Neuronal stem cell (in vitro differentiated cells): ENCODE results near the gene BEAN1. TPM values are rescaled to one million over a fixed set of nuclear protein-coding genes. Genes with fewer than 3 reads are reported as not detected.

ENCODE experiments used
- DNase-seq: peaks from one replicate; pipeline ENCODE4 v3.0.0-alpha.2; 2013; ENCODE audit warnings: low spot score
- H2AFZ ChIP-seq: one replicate; pipeline ENCODE4 v1.6.1; 2013; ENCODE audit warnings: mild to moderate bottlenecking, low read length, inconsistent platforms
- H2AK5ac ChIP-seq: 2 replicates; pipeline ENCODE4 v1.6.1; 2013; ENCODE audit warnings: low read depth, mild to moderate bottlenecking, inconsistent platforms, low read length, moderate library complexity, mixed read lengths
- H2BK120ac ChIP-seq: 2 replicates; pipeline ENCODE4 v1.6.1; 2013; ENCODE audit warnings: low read depth, mild to moderate bottlenecking, inconsistent platforms, low read length, moderate library complexity, mixed read lengths
- H2BK12ac ChIP-seq: one replicate; pipeline ENCODE4 v1.6.1; 2013; ENCODE audit warnings: low read length, inconsistent platforms
- H2BK15ac ChIP-seq: 2 replicates; pipeline ENCODE4 v1.6.1; 2013; ENCODE audit warnings: mild to moderate bottlenecking, low read length, inconsistent platforms, mixed read lengths
- H2BK5ac ChIP-seq: one replicate; pipeline ENCODE4 v1.6.1; 2013; ENCODE audit warnings: inconsistent platforms, mild to moderate bottlenecking, low read length, moderate library complexity
- H3K14ac ChIP-seq: one replicate; pipeline ENCODE4 v1.6.1; 2013; ENCODE audit warnings: low read length, inconsistent platforms
- H3K18ac ChIP-seq: 2 replicates; pipeline ENCODE4 v1.6.1; 2013; ENCODE audit warnings: low read length, inconsistent platforms
- H3K23ac ChIP-seq: 2 replicates; pipeline ENCODE4 v1.6.1; 2013; ENCODE audit warnings: low read depth, mild to moderate bottlenecking, mixed read lengths, low read length, inconsistent platforms; ENCODE audit not compliant: poor library complexity
- H3K27ac ChIP-seq: replicated peaks from 3 replicates; pipeline ENCODE4 v1.5.1; 2013; ENCODE audit warnings: low read length, inconsistent platforms
- H3K27me3 ChIP-seq, 3 experiments: 2 replicates each; pipeline ENCODE4 v1.6.1; 2013; ENCODE audit warnings: low read length in 3 of 3, mild to moderate bottlenecking in 2 of 3, inconsistent platforms in 1 of 3, low read depth in 1 of 3, mixed read lengths in 1 of 3, moderate library complexity in 1 of 3; ENCODE audit not compliant: control insufficient read depth in 3 of 3, insufficient read depth in 3 of 3
- H3K36me3 ChIP-seq, 2 donors: replicated peaks in 1 of 2; 2 replicates each; pipeline ENCODE4 v1.6.1; 2013; ENCODE audit warnings: low read length in 2 of 2; ENCODE audit not compliant: control insufficient read depth in 2 of 2, insufficient read depth in 2 of 2
- H3K4ac ChIP-seq: 2 replicates; pipeline ENCODE4 v1.6.1; 2013; ENCODE audit warnings: inconsistent platforms, mild to moderate bottlenecking, low read length, moderate library complexity
- H3K4me1 ChIP-seq, 2 donors: 1 replicate in 1 of 2; 2 replicates in 1 of 2; pipeline ENCODE4 v1.6.1; 2013; ENCODE audit warnings: low read length in 2 of 2, low read depth in 1 of 2; ENCODE audit not compliant: control insufficient read depth in 2 of 2, insufficient read depth in 1 of 2
- H3K4me2 ChIP-seq: one replicate; pipeline ENCODE4 v1.6.1; 2013; ENCODE audit warnings: mild to moderate bottlenecking, low read length, inconsistent platforms; ENCODE audit not compliant: insufficient read depth, poor library complexity, severe bottlenecking
- H3K4me3 ChIP-seq, 2 donors: 2 replicates each; pipeline ENCODE4 v1.5.1; 2013; ENCODE audit warnings: low read length in 2 of 2, mild to moderate bottlenecking in 2 of 2, inconsistent platforms in 1 of 2, moderate library complexity in 1 of 2
- H3K79me1 ChIP-seq: one replicate; pipeline ENCODE4 v1.6.1; 2013; ENCODE audit warnings: low read depth, mild to moderate bottlenecking, inconsistent platforms, low read length, moderate library complexity
- H3K9ac ChIP-seq: one replicate; pipeline ENCODE4 v1.6.1; 2013; ENCODE audit warnings: mild to moderate bottlenecking, low read depth, low read length, inconsistent platforms; ENCODE audit not compliant: poor library complexity
- H3K9me3 ChIP-seq, 2 donors: replicated peaks in 1 of 2; 2 replicates each; pipeline versions ENCODE3 to v1.6.1; 2013; ENCODE audit warnings: low read length in 2 of 2, mild to moderate bottlenecking in 2 of 2, inconsistent platforms in 1 of 2, low read depth in 1 of 2, mixed read lengths in 1 of 2, moderate library complexity in 1 of 2; ENCODE audit not compliant: control insufficient read depth in 2 of 2, insufficient read depth in 1 of 2
- H4K8ac ChIP-seq: one replicate; pipeline ENCODE4 v1.6.1; 2013; ENCODE audit warnings: low read depth, mild to moderate bottlenecking, inconsistent platforms, low read length, moderate library complexity
- H4K91ac ChIP-seq: one replicate; pipeline ENCODE4 v1.6.1; 2013; ENCODE audit warnings: low read length, low read depth, mild to moderate bottlenecking, inconsistent platforms; ENCODE audit not compliant: poor library complexity
- WGBS, 2 donors: extraction: QIAGEN DNeasy Blood & Tissue Kit; methylation state at CpG; one replicate each; pipeline ENCODE4 v1.1.7; 2013; ENCODE audit warnings: missing lambda C conversion rate in 2 of 2, mixed read lengths in 1 of 2; ENCODE audit not compliant: insufficient read length in 2 of 2, insufficient replicate concordance in 1 of 2; ENCODE audit errors: extremely low coverage in 2 of 2; 5-methylcytosine and 5-hydroxymethylcytosine counted together
- polyA plus RNA-seq, 2 experiments: library from polyadenylated mRNA; stranded (reverse); fragments of 200-250 nt; gene quantifications; one replicate each; pipeline ENCODE4 v1.2.3, GENCODE V29; 2013

Gene BEAN1
- polyA plus RNA-seq (2013, experiment 1 of 2) = 1.4 TPM
- 1.6 TPM for polyA plus RNA-seq (2013, experiment 2 of 2)

- no peak within 1 kb of the TSS for H2BK120ac ChIP-seq
- peak within 1 kb of the TSS; percentile 90 for H3K9ac ChIP-seq
- H3K27me3 ChIP-seq = peaks cover 15 to 70% (median 50%) of the 10 kb centered on the region in 3 experiments
- no CpG with 5 or more reads among the region's 118 CpGs for WGBS, 2 donors
- peak within 1 kb of the TSS; percentile 86 for H3K18ac ChIP-seq
- peak within 1 kb of the TSS; percentile 46 to 80 for H3K4me3 ChIP-seq
- peak within 1 kb of the TSS; percentile 59 for H2BK15ac ChIP-seq
- no peak within 1 kb of the TSS for H4K8ac ChIP-seq
- peaks cover 2 to 7% of the 10 kb centered on the region in 2 donors for H3K9me3 ChIP-seq
- H3K14ac ChIP-seq = peak within 1 kb of the TSS; percentile 59
- peak within 1 kb of the TSS; percentile 40 for H2AK5ac ChIP-seq
- peak within 1 kb of the TSS; percentile 85 for H2AFZ ChIP-seq
- no peak within 1 kb of the TSS for H3K4ac ChIP-seq
- no peak within 1 kb of the TSS for H2BK5ac ChIP-seq
- H3K4me2 ChIP-seq = peak within 1 kb of the TSS; percentile 75
- no peak for DNase-seq
- peak within 1 kb of the TSS; percentile 8 for H2BK12ac ChIP-seq
- H4K91ac ChIP-seq = no peak within 1 kb of the TSS
- H3K4me1 ChIP-seq = peaks cover 11 to 13% of the 10 kb centered on the region in 2 donors
- no peaks in the 10 kb centered on the region for H3K36me3 ChIP-seq
- H3K79me1 ChIP-seq = no peaks in the 10 kb centered on the region
- H3K23ac ChIP-seq = peak within 1 kb of the TSS; percentile 37
- no peak within 1 kb of the TSS for H3K27ac ChIP-seq
Measured at GRCh38 chr16:66427036-66427860, at the start of gene BEAN1. Gene BEAN1, plus strand, starts transcription at chr16:66427295. Its CDS starts 10,382 bp downstream, at chr16:66437677.

GRCh38 chr16:66377324-66377723 lies 49.8 kb upstream of the BEAN1 start:
- no peak overlapping the region for H3K9ac ChIP-seq
- H3K79me1 ChIP-seq = no peaks in the 10 kb centered on the region
- no peak overlapping the region for H4K8ac ChIP-seq
- H3K4me3 ChIP-seq = no peak overlapping the region
- peak overlapping the region; percentile 42 for H3K18ac ChIP-seq
- H3K23ac ChIP-seq = no peak overlapping the region
- WGBS, 2 donors = no CpG with 5 or more reads among the region's 3 CpGs
- H2BK12ac ChIP-seq = no peak overlapping the region
- no peak for DNase-seq
- no peaks in the 10 kb centered on the region for H3K9me3 ChIP-seq
- no peak overlapping the region for H4K91ac ChIP-seq
- no peak overlapping the region for H3K14ac ChIP-seq
- no peak overlapping the region for H3K4ac ChIP-seq
- no peaks in the 10 kb centered on the region for H3K27me3 ChIP-seq
- H3K36me3 ChIP-seq = no peaks in the 10 kb centered on the region
- H3K27ac ChIP-seq = no peak overlapping the region
- no peak overlapping the region for H2AK5ac ChIP-seq
- H2BK5ac ChIP-seq = no peak overlapping the region
- H2BK120ac ChIP-seq = no peak overlapping the region
- H2BK15ac ChIP-seq = no peak overlapping the region
- H3K4me1 ChIP-seq = peaks cover 0 to 11% of the 10 kb centered on the region in 2 donors
- H3K4me2 ChIP-seq = no peak overlapping the region
- peak overlapping the region; percentile 31 for H2AFZ ChIP-seq

GRCh38 chr16:66378741-66379570 lies 48.1 kb upstream of the BEAN1 start:
- H3K27me3 ChIP-seq = peaks cover 0 to 2% (median 0%) of the 10 kb centered on the region in 3 experiments
- no peak overlapping the region for H4K8ac ChIP-seq
- H2BK15ac ChIP-seq = no peak overlapping the region
- H3K4ac ChIP-seq = no peak overlapping the region
- H3K27ac ChIP-seq = no peak overlapping the region
- H3K79me1 ChIP-seq = no peaks in the 10 kb centered on the region
- peak overlapping the region; percentile 16 for H3K9ac ChIP-seq
- no peak for DNase-seq
- no peak overlapping the region for H3K14ac ChIP-seq
- H3K9me3 ChIP-seq = no peaks in the 10 kb centered on the region
- no peak overlapping the region for H2BK5ac ChIP-seq
- H2BK120ac ChIP-seq = no peak overlapping the region
- no peak overlapping the region for H2AFZ ChIP-seq
- no peak overlapping the region for H3K4me2 ChIP-seq
- no peak overlapping the region for H3K4me3 ChIP-seq
- no peaks in the 10 kb centered on the region for H3K36me3 ChIP-seq
- no peak overlapping the region for H4K91ac ChIP-seq
- peak overlapping the region; percentile 46 for H3K18ac ChIP-seq
- H2AK5ac ChIP-seq = no peak overlapping the region
- peaks cover 6 to 15% of the 10 kb centered on the region in 2 donors for H3K4me1 ChIP-seq
- WGBS, 2 donors = no CpG with 5 or more reads among the region's 18 CpGs
- H2BK12ac ChIP-seq = no peak overlapping the region
- H3K23ac ChIP-seq = no peak overlapping the region

- no peak overlapping the region for H3K4me3 ChIP-seq
- H2AK5ac ChIP-seq = no peak overlapping the region
- peaks cover 0 to 2% (median 0%) of the 10 kb centered on the region in 3 experiments for H3K27me3 ChIP-seq
- H4K91ac ChIP-seq = no peak overlapping the region
- H3K18ac ChIP-seq = no peak overlapping the region
- H3K36me3 ChIP-seq = no peaks in the 10 kb centered on the region
- H3K27ac ChIP-seq = no peak overlapping the region
- no peak overlapping the region for H2BK5ac ChIP-seq
- no peak overlapping the region for H3K4me2 ChIP-seq
- DNase-seq = no peak
- H3K4ac ChIP-seq = no peak overlapping the region
- H2BK15ac ChIP-seq = no peak overlapping the region
- H3K4me1 ChIP-seq = peaks cover 6 to 15% of the 10 kb centered on the region in 2 donors
- H2BK12ac ChIP-seq = no peak overlapping the region
- no peak overlapping the region for H2BK120ac ChIP-seq
- no peaks in the 10 kb centered on the region for H3K9me3 ChIP-seq
- no peak overlapping the region for H3K23ac ChIP-seq
- no peak overlapping the region for H2AFZ ChIP-seq
- H4K8ac ChIP-seq = no peak overlapping the region
- H3K9ac ChIP-seq = peak overlapping the region; percentile 16
- no peaks in the 10 kb centered on the region for H3K79me1 ChIP-seq
- 100% methylated on average over 1 of the region's 3 CpGs; no CpG with 5 or more reads in 1 of the 2 donors for WGBS, 2 donors
- no peak overlapping the region for H3K14ac ChIP-seq
Measured at GRCh38 chr16:66379571-66379941, 47.5 kb upstream of the BEAN1 start.
